HG02588 (cell line): ENCODE measurements around the gene FBRS.
"Not testable (repeated sequence)": the region's sequence is repeated elsewhere in the genome, so short reads cannot be mapped to it uniquely, and the experiment has no call there.

ENCODE experiments used
- ATAC-seq: cut with Tn5 transposase; IDR thresholded peaks from one replicate; pipeline ENCODE4 v1.9.1; 2021; ENCODE audit warnings: mild to moderate bottlenecking, moderate library complexity; ENCODE audit not compliant: unreplicated experiment

Gene FBRS

DNA sequence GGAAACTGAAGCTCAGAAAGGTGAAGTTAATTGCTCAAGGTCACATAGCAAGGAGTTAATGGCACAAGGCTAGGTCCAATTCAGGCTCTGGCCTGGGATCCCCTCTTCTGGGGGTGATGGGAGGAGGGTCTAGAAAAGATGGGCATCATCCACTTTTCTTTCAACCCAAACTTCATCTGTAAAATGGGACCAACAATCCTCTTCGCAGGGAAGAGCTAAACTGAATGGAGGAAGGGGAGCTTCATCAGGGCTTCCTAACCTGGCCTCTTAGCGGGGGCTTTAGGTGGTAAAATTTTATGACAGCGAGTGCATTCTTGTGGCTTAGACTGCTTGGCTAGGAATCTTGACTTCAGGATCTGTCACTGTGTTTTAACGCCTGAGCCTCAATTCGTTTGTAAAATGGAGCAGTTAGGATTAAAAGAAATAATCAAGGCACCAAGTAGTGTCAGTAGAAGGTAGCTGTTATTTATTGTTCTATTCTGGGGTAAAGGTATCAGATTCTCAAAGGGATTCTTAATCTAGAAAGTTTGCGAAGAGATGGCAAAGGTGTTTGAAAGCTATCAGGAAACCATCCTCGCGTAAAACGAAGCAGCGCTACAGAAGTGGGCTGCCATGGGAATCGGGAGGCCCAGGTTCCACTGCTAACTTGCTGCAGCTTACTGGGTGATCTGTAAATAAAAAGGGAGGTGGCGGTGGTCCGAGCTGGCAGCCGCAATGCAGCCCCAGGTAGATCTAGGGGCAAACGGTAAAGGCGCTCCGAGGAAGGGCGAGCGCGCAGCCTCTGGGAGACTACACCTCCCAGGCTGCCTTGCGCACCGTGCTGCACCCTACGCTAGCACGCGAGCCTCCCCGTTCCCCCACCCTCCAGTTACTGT, 39.3 kb downstream of the FBRS start:
- ATAC-seq, result peak; percentile 81

DNA sequence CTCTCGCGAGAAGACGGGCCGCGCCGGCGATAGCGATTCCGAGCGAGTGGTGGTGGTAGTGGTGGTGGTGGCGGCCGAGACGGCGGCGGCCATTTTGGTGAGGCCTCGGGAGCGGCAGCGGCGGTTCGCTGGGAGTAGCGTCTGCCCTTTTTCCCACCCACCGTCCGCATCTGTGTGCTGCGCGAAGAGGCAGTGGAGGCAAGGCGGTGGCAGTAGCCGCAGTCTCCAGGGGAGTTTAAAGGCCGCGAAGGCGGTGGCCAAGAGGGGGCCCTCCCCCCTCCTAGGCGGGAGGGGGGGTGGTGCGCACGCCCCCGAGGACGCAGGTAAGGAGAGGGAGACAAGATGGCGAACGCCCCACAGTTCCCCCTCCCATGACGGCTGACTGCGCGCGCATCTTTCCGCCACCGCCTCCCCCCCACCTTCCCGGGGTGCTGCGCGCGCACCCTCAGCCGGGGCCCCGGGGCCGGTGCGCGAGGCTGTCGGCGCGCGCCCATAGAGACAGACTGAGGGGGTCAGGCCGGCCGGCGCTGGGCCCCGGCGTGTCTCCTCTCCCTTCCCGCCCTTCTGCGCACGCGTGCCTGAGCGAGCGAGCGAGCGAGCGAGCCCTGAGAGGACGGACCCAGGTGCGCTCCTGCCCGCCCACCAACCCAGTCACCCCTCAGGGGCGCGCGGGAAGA, 40.0 kb downstream of the FBRS start:
- peak; percentile 65 for ATAC-seq

DNA sequence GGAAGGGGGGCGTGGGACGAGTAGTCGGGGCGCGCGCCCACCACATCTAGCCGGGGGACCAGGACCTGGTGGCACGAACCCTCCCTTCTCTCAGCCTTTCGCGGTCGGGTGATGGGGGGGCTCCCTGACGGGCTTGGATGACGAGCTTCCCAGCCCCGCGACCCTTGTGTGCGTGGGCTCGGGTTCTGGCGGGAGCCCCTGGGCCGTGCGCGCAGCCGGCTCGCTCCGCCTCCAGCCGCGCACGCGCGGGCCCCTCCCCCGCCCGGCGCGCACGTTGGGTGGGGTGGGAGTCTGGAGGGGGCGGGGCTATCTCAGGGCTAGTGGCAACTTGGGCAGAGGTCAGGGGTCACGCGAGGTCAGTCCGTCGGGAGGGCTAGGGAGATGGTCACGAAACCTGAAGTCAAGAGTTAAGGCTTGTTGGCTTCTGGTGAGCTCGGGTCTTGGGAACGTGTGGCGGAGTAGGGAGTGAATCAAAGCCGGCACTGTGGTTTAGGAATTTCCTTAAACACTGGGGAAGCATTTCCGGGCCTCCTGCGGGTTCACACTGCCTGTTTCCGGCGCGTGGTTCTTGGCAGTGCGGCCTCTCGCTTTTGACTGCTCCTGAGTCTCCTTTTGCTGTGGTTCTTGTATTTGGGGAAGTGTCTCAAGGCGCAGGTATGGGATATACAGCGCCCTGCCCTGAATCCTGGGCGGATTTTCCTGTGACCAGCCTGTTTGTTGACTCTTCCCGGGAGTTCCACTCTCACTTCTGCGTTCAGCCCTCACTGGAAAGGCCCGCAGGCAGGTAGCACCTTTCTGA, 40.8 kb downstream of the FBRS start, which contains the start of gene SRCAP:
Gene SRCAP, plus strand, starts transcription at position 356 of the 799 bp plus-strand sequence. CDS start 1,654 bp downstream, outside the sequence.
- ATAC-seq, result peak; percentile 29

DNA sequence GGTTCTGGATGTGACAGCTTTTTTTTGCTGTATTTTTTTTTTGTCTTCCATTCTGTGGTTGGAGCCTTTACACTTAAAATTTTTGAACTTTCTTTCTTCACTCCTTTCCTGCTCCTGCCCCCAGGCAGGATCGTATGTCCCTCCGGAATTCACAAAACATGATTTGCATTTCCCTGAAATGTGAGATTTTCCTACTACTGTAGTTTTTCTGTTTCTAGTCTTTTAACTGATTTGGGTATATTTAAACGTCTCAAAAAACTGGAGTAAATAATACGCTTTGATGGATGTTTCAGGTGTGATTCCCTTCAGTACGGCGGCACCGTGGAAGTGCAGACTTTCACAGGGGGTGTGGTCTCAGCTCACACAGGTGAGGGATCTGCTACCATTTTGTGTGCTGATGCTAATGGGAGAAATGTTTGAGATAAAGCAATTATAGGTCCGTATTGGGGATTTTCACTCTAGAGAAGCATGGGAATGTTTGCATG, 41.4 kb downstream of the FBRS start:
- no peak for ATAC-seq

DNA sequence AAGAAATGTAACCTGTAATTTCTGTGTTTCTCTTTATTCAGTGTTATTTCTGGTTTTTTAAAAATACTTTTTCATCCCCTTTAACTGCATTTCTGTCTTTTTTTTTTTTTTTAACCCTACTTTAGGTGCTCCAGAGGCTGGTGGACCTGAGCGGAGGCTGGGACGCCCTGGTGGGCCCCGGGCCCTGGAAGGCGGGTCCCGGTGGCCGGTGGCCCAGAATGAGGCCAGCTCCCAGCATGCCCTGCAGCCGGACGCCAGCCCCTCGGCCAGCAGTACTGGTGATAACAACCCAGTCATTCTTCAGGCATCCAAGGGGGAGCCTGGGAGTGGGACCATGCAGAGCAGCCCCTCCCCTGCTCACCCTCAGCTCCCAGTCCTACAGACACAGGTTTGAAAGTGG, 42.3 kb downstream of the FBRS start:
- no peak for ATAC-seq

DNA sequence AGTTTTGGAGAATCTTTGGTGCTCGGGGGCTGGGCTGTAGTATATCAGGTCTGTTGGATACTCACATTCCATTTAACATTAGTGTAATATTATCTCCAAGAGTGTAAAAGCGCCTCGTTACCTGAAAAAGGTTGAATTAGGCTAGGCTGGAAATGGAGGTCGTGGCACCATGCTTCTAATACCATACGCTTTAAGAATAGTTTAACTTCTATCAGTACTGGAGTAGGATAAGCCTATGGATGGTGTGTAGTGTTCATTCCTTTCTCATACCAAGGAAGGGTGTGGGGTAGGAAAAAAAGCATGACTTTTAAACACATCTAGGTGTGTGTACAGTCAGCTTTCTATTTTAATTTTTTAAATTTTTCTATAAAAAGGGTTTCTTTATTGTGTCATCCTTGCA, 42.7 kb downstream of the FBRS start:
- no peak for ATAC-seq

DNA sequence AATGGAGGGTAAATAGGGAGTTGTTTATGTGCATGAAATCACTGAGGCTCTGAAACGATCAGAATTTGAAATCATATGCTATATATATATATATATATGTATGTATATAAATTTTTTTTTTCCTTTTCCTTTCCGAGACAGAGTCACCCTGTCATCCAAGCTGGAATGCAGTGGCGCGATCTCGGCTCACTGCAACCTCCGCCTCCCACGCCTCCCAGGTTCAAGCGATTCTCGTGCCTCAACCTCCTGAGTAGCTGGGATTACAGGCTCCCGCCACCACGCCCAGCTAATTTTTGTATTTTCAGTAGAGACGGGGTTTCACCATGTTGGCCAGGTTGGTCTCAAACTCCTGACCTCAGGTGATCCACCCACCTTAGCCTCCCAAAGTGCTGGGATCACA, 44.8 kb downstream of the FBRS start:
- ATAC-seq, result not testable (repeated sequence)

DNA sequence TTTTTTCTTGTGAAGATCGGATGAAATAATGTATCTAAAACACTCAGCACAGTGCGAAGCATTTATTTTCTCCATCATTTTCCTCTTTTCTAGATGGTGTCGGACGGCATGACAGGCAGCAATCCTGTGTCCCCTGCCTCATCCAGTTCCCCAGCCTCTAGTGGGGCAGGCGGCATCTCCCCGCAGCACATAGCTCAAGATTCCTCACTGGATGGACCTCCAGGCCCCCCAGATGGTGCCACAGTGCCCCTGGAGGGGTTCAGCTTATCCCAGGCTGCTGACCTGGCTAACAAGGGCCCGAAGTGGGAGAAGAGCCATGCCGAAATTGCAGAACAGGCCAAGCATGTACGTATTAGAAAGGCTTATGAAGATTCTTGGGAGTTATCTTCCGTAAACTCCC, 45.7 kb downstream of the FBRS start:
- ATAC-seq, result no peak

DNA sequence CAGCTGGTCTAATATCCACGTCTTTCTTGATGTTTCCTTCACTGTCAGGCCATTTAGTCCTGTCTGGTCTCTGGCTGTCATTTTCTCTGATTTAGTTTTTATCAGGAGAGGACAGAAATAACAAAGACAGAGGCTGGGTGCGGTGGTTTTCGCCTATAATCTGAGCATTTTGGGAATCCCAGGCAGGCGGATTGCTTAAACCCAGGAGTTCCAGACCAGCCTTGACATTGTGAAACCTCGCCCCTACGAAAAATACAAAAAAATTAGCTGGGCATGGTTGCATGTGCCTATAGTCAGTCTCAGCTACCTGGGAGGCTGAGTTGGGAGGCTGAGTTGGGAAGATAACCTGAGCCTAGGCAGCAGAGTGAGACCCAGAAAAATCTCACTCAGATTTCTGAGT, 47.8 kb downstream of the FBRS start:
- no peak for ATAC-seq

DNA sequence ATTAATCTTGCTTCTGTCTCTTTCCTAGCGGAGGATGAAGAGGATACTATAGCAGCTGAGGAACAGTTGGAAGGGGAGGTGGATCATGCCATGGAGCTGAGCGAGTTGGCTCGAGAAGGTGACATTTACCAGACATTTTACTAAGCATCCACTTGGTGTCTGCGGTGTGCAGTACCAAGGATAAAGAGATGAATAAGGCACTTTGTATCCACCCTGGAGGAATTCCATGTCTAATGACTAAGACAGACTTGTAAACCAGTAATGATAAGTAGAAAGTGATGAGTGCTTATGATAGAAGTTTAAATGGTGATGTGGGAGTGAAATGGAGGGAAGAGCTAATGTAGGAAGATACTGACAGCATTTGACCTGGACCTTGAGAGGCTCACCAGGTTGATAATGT, 52.7 kb downstream of the FBRS start:
- no peak for ATAC-seq

DNA sequence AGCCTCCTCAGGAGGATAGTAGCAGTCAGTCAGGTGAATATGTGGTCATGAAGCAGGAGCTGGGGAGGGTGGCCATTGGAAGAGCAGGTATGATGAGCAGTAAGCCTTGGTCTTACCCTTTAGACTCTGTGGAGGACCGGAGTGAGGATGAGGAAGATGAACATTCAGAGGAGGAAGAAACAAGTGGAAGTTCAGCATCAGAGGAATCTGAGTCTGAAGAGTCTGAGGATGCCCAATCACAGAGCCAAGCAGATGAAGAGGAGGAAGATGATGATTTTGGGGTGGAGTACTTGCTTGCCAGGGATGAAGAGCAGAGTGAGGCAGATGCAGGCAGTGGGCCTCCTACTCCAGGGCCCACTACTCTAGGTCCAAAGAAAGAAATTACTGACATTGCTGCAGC, 53.5 kb downstream of the FBRS start:
- no peak for ATAC-seq

DNA sequence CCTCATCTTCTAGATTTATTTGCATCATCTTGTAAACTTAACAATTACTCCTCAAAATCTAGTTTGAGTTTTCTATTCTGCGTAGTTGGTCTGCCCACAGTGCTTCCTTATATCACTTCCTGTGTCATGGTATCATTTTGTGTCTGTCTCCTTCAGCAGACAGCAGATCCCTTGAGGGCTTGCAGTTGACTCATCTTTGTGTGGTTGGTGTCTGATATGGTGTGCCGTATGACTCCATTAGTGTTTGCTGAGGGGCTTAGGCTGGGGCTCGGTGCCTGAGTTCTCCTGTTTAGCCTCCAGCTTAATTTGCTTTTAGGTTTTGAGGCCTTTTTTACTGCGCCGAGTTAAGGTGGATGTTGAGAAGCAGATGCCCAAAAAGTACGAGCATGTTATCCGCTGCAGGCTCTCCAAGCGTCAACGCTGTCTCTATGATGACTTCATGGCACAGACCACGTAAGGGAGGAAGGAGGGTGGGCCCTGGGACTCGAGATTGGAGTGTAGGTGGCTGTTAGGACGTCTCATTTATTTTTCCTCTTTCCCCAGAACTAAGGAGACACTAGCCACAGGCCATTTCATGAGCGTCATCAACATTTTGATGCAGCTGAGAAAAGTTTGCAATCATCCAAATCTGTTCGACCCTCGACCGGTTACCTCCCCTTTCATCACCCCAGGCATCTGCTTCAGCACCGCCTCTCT, 57.7 kb downstream of the FBRS start:
- ATAC-seq, result no peak

DNA sequence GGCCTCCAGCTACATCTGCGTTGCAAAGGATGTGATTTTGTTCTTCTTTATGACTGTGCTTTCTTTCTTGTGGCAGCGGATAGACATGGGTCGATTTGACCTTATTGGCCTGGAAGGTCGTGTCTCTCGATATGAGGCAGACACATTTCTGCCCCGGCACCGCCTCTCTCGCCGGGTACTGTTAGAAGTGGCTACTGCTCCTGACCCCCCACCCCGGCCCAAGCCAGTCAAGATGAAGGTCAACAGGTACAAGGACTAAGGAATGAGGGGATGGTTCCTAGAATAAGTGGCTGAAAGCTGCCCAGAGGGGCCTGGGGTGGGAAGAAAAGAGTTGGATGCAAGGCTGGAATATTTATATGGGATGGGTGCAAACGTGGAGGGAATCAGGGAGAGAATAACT, 61.9 kb downstream of the FBRS start:
- ATAC-seq, result no peak
